Keratinocyte (primary cell): ENCODE results near the gene FGF11. TPM values are rescaled to one million over a fixed set of nuclear protein-coding genes. Genes with fewer than 3 reads are reported as not detected.

Experiments
- DNase-seq: peaks from one replicate; pipeline ENCODE4 v3.0.0-alpha.2; 2011; ENCODE audit warnings: low read depth, missing footprints, low spot score
- FAIRE-seq: peaks from 2 replicates; lab custom pipeline; 2011; peaks lifted over from hg19 to GRCh38; lab: Jason Lieb, UNC
- H2AFZ ChIP-seq: 2 replicates; pipeline ENCODE4 v1.6.0; 2012; ENCODE audit warnings: low read length, control low read depth, inconsistent platforms; ENCODE audit not compliant: control insufficient read depth
- H3K27ac ChIP-seq: 2 replicates; pipeline ENCODE4 v1.5.1; 2011; ENCODE audit warnings: low read length; ENCODE audit not compliant: control insufficient read depth, insufficient read depth
- H3K27me3 ChIP-seq: 3 replicates; pipeline ENCODE4 v1.6.0; 2011; ENCODE audit warnings: low read length; ENCODE audit not compliant: control insufficient read depth, insufficient read depth; ENCODE audit errors: extremely low read depth
- H3K36me3 ChIP-seq, 2 experiments: 2 replicates in 1 of 2; 3 replicates in 1 of 2; pipeline ENCODE4 v1.5.1; 2011; ENCODE audit warnings: low read length in 2 of 2, mild to moderate bottlenecking in 1 of 2; ENCODE audit not compliant: control insufficient read depth in 2 of 2, insufficient read depth in 2 of 2; ENCODE audit errors: extremely low read depth in 1 of 2
- H3K4me1 ChIP-seq: 3 replicates; pipeline ENCODE4 v1.5.1; 2011; ENCODE audit warnings: low read length; ENCODE audit not compliant: control insufficient read depth, insufficient read depth; ENCODE audit errors: extremely low read depth
- H3K4me2 ChIP-seq: 3 replicates; pipeline ENCODE4 v1.6.0; 2011; ENCODE audit warnings: low read depth, low read length; ENCODE audit not compliant: control insufficient read depth, insufficient read depth; ENCODE audit errors: extremely low read depth
- H3K4me3 ChIP-seq, 3 experiments: fragments of 200-600 bp in 1 of 3; sonication (generic) in 1 of 3; 2 replicates in 2 of 3; 3 replicates in 1 of 3; pipeline ENCODE4 v1.5.1; 2011 to 2016; ENCODE audit warnings: low read length in 3 of 3, mild to moderate bottlenecking in 3 of 3, control low read depth in 2 of 3, inconsistent platforms in 1 of 3, low read depth in 1 of 3, mixed read lengths in 1 of 3, mixed run types in 1 of 3, moderate library complexity in 1 of 3; ENCODE audit not compliant: control insufficient read depth in 2 of 3, insufficient read depth in 2 of 3; ENCODE audit errors: extremely low read depth in 1 of 3
- H3K79me2 ChIP-seq: 2 replicates; pipeline ENCODE4 v1.6.0; 2012; ENCODE audit warnings: low read length; ENCODE audit not compliant: control insufficient read depth, insufficient read depth
- H3K9ac ChIP-seq: 3 replicates; pipeline ENCODE4 v1.6.0; 2011; ENCODE audit warnings: low read length; ENCODE audit not compliant: control insufficient read depth, insufficient read depth; ENCODE audit errors: extremely low read depth
- H3K9me1 ChIP-seq: 3 replicates; pipeline ENCODE4 v1.6.0; 2011; ENCODE audit warnings: low read length; ENCODE audit not compliant: control insufficient read depth, insufficient read depth; ENCODE audit errors: extremely low read depth
- H3K9me3 ChIP-seq: 2 replicates; pipeline ENCODE4 v1.5.1; 2012; ENCODE audit warnings: low read depth, low read length; ENCODE audit not compliant: control insufficient read depth
- H4K20me1 ChIP-seq: 3 replicates; pipeline ENCODE4 v1.6.0; 2011; ENCODE audit warnings: low read length; ENCODE audit not compliant: control insufficient read depth, insufficient read depth; ENCODE audit errors: extremely low read depth
- EZH2 ChIP-seq: IDR thresholded peaks from one replicate; pipeline ENCODE4 v1.6.1; 2012; ENCODE audit warnings: inconsistent platforms, mild to moderate bottlenecking, low read length, moderate library complexity
- dilution Hi-C: fragments of 300-500 bp; cut with MboI; formaldehyde crosslinking; loops from one replicate; pipeline ENCODE4 v1.7.0; 2020; ENCODE audit warnings: low sequenced_read_pairs; ENCODE audit not compliant: extremely low pct_ligation_motif_present
- polyA plus RNA-seq, 5 experiments: library from polyadenylated mRNA; depleted of rRNA in 3 of 5; stranded (reverse) in 3 of 5; stranded (forward) in 1 of 5; unstranded in 1 of 5; fragments of >200 nt; gene quantifications; 1 replicate in 1 of 5; 2 replicates in 3 of 5; 3 replicates in 1 of 5; pipeline versions ENCODE4 v1.2.1 to v1.2.3, GENCODE V29; 2011 to 2012; ENCODE audit warnings: missing spikeins in 2 of 5, low read depth in 1 of 5, low replicate concordance in 1 of 5
- TF ChIP-seq, protein P1 (sequence below), 3 experiments: IDR thresholded peaks in 1 of 3; conservative IDR thresholded peaks in 1 of 3; optimal IDR thresholded peaks in 1 of 3; 2 replicates in 2 of 3; 3 replicates in 1 of 3; pipeline versions ENCODE3 to v1.5.1; 2011; ENCODE audit warnings: low read length in 3 of 3, mild to moderate bottlenecking in 3 of 3, moderate library complexity in 2 of 3, control low read depth in 1 of 3, inconsistent platforms in 1 of 3; ENCODE audit not compliant: insufficient read depth in 2 of 3; ENCODE audit errors: extremely low read depth in 1 of 3

The FGF11 gene
- polyA plus RNA-seq, 1 donor (not counting 4 experiments of a cell fraction or from before 2014, with no cell fraction given), result 30.4 TPM

DNA sequence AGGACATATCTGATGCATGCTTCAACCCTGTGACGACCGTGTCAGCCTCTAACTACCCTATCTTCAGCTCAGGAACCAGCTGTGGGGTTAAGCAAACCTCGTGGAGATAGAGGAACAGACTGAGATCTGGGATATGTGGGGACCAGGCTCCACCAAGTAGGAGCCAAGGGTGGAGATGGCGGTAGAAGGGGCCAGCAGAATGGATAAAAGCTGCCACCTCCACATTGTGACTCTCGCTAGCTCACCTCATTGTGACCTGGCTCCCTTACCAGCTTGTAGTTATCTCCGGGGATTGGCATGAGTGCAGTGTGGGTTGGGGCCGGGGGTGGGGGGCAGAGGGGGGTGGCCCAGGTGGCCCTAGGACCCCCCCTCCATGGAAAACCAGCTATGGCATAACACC lies 14.0 kb upstream of the FGF11 start, which contains the start of gene SPEM2:
TSS of gene SPEM2 (plus strand) at position 301 of the 400 bp plus-strand sequence. CDS start at position 374, 73 bp downstream.
- Histone ChIP-seq H4K20me1 (no peaks in the 10 kb centered on the region), H2AFZ (no peak within 1 kb of the TSS), H3K4me2 (no peak within 1 kb of the TSS), H3K4me1 (no peaks in the 10 kb centered on the region), H3K27me3 (no peaks in the 10 kb centered on the region), H3K9me1 (no peaks in the 10 kb centered on the region), H3K4me3 (no peak within 1 kb of the TSS), H3K27ac (no peak within 1 kb of the TSS), H3K9me3 (no peaks in the 10 kb centered on the region), H3K36me3 (no peaks in the 10 kb centered on the region), H3K9ac (no peak within 1 kb of the TSS), H3K79me2 (no peaks in the 10 kb centered on the region)
- dilution Hi-C loops, result no loop called here
- FAIRE-seq, result no peak
- no peak for TF ChIP-seq EZH2
- TF ChIP-seq, protein P1, sequence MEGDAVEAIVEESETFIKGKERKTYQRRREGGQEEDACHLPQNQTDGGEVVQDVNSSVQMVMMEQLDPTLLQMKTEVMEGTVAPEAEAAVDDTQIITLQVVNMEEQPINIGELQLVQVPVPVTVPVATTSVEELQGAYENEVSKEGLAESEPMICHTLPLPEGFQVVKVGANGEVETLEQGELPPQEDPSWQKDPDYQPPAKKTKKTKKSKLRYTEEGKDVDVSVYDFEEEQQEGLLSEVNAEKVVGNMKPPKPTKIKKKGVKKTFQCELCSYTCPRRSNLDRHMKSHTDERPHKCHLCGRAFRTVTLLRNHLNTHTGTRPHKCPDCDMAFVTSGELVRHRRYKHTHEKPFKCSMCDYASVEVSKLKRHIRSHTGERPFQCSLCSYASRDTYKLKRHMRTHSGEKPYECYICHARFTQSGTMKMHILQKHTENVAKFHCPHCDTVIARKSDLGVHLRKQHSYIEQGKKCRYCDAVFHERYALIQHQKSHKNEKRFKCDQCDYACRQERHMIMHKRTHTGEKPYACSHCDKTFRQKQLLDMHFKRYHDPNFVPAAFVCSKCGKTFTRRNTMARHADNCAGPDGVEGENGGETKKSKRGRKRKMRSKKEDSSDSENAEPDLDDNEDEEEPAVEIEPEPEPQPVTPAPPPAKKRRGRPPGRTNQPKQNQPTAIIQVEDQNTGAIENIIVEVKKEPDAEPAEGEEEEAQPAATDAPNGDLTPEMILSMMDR (optimal IDR thresholded peaks at IDR 0.05 in 1 of 3, IDR thresholded peaks at IDR 0.05 in 1 of 3, conservative IDR thresholded peaks at IDR 0.05 in 1 of 3; ENCODE audit: extremely low read depth in 1 of 3, insufficient read depth in 2 of 3, low read length in 3 of 3), result no peak
- no peak for DNase-seq

DNA sequence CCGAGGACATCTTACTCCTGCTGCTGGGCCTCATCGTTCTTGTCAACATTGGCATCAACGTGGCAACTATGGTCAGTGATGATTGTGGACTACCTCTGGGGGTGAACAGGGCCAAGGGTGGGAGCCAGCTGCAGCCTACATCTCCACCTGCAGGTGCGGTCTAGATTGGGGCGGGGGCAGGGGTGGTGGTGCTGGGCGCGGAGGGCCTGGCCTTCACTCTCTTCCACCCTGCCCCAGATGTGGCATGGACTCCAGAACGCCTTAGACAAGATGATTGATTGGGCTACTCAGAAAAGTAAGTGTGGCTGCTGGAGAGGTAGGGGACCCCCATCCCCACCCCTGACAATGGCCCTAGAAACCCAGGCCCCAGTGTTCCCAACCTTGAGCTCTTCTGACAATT lies 13.6 kb upstream of the FGF11 start:
- Histone ChIP-seq H3K27ac (no peak overlapping the region), H3K9me1 (no peaks in the 10 kb centered on the region), H3K27me3 (no peaks in the 10 kb centered on the region), H3K4me1 (no peaks in the 10 kb centered on the region), H3K36me3 (no peaks in the 10 kb centered on the region), H3K9me3 (no peaks in the 10 kb centered on the region), H3K9ac (no peak overlapping the region), H3K4me2 (no peak overlapping the region), H3K4me3 (no peak overlapping the region), H3K79me2 (no peaks in the 10 kb centered on the region), H2AFZ (no peak overlapping the region), H4K20me1 (no peaks in the 10 kb centered on the region)
- no peak for DNase-seq
- dilution Hi-C loops, result no loop called here
- no peak for FAIRE-seq
- TF ChIP-seq EZH2, result no peak
- TF ChIP-seq, protein P1 (optimal IDR thresholded peaks at IDR 0.05 in 1 of 3, IDR thresholded peaks at IDR 0.05 in 1 of 3, conservative IDR thresholded peaks at IDR 0.05 in 1 of 3; ENCODE audit: extremely low read depth in 1 of 3, insufficient read depth in 2 of 3, low read length in 3 of 3), result no peak
